Activated CD8-positive, alpha-beta memory T cell treated with anti-CD3 and anti-CD28 coated beads, Interleukin-2, amount 50 U/mL, for 4 hours (primary cell): Measurements from ENCODE around the gene NEK2.
"Not testable (repeated sequence)": the region's sequence is repeated elsewhere in the genome, so short reads cannot be mapped to it uniquely, and the experiment has no call there.

Experiments
- DNase-seq: peaks from one replicate; pipeline ENCODE4 v3.0.0-alpha.2; 2020

NEK2 gene

DNA sequence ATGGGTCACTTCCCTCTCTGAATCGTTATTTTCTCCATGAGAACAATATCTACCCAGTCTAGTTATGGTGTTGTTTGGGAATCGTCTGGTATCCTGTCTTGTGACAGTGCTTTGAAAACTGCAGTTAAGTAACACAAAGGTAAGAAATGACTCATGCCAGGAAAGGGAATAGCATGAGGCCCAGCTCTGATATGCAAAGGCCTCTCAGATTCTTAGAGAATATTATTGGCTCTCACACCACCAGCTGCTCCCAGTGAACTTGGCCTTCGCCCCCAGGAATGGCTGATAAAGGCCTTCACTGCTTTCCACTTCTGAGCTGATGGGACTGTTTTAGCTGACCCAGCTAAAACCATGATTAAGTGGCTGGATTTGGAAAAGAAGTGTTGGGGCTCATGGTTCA lies 27.1 kb downstream of the NEK2 start:
- DNase-seq, result no peak

DNA sequence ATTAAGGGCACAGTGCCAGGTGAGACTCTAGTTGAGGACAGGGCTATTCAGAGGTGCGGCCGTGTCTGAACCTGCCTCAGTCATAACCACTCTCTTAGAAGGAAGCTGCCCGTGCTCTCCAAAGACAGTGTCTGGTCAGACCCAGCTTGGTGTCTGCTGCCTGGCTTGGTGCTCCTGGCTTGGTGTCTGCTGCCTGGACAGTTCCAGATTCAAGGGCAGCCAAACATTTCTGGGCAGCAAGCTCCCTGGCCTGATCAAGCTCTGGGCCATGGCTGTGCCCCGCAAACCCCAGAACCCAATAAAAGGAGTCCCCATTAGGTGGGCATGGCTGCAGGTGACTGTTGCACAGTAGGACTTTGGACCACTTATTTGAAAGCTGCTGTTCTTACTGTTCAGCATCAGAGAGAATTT lies 27.7 kb downstream of the NEK2 start:
- DNase-seq, result no peak

GRCh38 chr1:211646566-211646965 lies 28.9 kb downstream of the NEK2 start:
- DNase-seq, result no peak

- DNase-seq, result not testable (repeated sequence)
These were observed 29.8 kb downstream of the NEK2 start for GRCh38 chr1:211645601-211646000.

DNA sequence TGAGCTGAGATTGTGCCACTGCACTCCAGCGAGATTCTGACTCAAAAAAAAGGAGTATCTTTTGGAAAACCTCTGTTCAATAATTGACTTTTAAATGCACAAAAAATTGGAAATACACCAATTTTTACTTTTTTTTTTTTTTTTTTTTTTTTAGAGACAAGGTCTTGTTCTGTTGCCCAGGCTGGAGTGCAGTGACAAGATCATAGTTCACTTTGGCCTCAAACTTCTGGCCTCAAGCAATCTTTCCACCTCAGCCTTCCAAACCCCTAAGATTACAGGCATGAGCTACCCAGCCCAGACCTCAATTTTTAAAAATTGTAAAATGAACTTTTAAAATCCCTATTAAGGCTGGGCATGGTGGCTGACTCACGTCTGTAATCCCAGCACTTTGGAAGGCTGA lies 30.8 kb downstream of the NEK2 start:
- DNase-seq, result no peak

DNA sequence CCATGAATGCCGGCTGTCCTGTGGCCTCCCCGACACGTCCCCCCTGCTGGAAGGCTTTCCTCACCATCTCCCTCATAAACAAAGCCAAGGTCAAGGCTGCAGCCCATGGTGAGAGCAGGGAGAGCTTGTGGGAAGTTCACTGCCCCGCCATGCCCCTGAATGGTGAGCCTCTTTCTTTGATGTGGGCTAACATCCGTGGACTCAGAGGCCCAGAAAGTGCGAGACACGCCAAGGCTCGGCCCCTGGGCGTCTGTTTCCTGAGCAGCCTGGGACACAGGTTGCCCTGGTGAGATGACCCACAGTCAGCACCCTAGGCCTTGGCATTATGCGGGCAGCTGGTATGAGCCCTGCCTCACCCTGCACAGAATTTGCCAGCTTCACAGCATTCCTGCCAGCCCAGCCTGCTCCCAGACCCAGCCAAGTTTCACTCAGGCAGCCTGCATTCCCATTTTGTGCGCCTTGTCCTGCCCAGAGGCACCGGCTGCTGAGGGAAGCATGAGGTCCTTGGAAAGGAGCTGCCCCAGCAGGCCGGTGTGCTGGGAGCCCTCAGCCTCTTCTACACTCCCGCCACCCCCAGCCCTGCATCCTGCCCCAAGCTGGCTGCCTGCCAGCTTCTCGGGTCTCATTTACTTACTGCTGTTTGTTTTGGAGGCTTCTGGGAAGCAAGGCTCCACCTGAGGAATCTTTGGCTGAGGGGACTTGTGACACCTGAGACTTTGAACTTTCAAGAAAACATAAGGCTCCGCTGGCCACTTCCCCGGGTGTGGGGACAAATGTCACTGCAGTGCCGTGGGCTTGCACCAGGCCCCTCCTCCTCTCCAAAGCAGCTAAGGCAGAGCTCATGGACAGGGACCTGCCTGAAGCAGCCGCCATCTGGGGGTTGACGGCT lies 31.9 kb downstream of the NEK2 start:
- DNase-seq, result no peak

- no peak for DNase-seq
These were observed 32.6 kb downstream of the NEK2 start for GRCh38 chr1:211642870-211643269.

DNA sequence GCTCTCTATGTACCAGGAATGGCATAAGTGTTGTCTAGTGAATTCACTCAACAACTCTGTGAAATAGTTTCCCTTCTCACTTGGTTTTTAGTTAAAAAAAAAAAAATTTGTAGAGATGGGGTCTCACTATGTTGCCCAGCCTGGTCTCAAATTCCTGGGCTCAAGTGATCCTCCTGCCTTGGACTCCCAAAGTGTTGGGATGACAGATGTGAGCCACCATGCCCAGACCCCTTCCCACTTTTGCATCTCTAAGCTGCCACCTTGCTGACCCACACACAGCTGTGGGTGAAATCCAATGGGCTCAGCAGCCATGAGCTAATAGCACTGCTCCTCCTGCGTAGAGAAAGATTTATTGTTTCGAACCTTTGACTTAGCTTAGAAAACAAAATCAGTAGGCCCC lies 33.5 kb downstream of the NEK2 start:
- DNase-seq, result no peak

DNA sequence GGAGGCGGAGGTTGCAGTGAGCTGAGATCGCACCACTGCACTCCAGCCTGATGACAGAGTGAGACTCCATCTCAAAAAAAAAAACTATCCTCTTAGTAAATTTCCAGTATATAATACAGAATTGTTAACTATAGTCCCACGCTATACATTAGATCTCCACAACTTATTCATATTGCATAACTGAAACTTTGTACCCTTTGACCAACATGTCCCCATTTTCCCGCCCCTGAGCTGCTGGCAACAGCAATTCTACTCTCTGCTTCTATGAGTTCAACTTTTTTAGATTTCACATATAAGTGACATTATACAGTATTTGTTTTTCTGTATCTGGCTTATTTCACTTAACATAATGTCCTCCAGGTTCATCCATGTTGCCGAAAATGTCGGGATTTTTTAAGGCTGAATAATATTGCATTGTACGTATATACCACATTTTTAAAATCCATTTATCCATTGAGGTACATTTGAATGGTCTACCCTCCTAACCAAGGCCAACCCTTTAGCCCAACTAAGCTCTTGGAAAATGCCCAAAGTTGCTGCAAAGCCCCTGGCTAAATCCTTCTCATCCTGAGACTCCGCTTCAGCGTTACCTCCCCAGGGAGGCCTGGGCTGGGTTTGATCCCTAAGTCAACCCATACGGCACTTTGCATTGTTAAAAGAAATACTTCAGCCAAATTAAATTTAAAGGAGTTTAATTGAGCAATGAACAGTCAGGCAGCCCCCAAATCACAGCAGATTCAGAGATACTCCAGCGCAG lies 34.2 kb downstream of the NEK2 start:
- no peak for DNase-seq

GRCh38 chr1:211640301-211640630 lies 35.2 kb downstream of the NEK2 start:
- no peak for DNase-seq

DNA sequence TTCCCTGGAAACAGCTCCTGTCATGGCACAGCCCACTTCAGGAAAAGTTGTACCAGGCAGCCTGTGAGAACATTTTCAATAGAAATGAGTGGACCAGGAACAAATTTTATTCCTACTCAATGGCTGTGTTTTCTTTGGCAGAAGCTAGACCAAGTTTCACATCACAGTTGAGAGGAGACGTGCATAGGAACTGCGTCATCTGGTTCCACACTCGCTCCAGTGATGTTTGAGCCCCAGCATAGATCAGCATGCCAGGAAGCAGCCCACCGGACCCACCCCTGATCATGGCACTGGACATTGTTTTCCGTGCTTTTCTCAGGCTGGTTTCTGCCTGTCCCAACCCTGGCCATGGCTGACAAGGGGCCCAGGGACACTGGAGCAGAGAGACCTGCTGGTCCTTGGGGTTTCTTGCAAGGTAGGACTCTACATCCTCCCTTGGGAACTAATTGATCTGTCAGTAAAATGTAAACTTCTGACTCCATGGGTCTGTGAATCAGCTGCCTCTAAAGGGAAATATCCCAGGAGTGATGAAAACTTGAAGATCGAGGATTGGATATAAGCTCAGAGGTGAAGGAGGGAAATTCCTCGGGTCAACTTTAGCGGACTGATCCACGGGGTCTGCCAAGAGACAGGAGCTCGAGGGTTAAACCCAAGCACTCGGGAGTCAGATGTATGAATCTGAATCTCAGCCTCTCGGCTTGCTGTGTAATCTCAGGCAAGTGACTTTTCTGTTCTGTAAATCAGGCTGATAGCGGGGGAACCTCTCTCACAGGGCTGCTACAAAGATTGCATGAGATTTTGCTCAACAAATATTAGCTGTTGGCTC lies 35.7 kb downstream of the NEK2 start:
- no peak for DNase-seq

GRCh38 chr1:211638689-211639101 lies 36.7 kb downstream of the NEK2 start:
- no peak for DNase-seq

DNA sequence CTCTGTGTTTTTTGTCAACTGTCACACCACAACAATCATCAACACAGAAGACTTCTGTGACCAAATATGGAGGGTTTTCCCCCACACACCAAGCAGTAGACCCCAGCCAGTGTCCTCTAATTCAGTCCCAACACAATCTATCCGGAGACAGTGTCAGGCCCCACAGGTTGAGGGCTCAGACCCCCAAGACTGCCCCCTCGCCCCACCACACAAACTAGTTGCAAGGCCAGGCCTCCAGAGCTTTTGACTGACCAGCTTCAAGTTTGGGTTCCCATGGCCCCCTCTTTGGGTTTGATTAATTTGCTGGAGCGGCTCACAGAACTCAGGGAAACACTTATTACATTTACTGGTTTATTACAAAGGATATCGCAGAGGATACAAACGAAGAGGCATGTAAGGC lies 37.2 kb downstream of the NEK2 start:
- no peak for DNase-seq

- DNase-seq, result no peak
These were observed 38.4 kb downstream of the NEK2 start for GRCh38 chr1:211637066-211637465.

GRCh38 chr1:211636575-211637029 lies 38.8 kb downstream of the NEK2 start:
- DNase-seq, result not testable (repeated sequence)

- DNase-seq, result no peak
These were observed 39.7 kb downstream of the NEK2 start for GRCh38 chr1:211635597-211636205.

DNA sequence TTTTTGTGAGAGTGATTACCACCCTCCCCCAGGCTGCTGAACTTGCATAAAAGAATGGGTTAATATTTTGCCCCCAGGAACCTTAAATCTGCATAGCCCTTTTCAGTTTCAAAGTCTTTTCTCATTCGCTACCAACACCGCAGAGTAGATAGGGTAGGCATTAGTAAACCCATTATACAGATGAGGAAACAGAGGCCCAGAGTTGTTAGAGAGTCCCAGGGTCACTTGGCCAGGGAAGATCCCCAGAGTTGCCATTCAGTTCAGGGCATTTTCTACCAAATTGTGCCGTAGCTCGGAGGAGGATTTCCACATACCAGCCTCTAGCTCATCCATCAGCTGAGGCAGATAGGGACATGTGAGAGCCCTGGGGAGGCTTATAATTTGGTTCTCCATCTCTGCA lies 40.5 kb downstream of the NEK2 start:
- no peak for DNase-seq

GRCh38 chr1:211634461-211634860 lies 41.0 kb downstream of the NEK2 start:
- DNase-seq, result no peak

DNA sequence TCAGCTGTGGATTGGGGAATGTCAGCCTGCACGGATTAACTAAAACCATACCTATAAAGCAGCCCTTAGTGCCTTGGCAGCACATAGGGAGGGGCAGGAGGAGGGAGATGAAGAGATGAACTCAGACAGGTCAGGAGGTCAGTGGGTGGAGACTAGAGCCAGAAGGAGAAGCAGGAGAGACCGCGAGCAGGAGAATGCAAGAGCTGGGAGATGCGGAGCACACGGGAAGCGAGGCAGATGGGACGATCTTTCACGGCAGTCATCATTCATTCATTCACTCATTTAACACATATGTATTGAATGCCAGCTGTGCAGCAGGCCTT lies 41.9 kb downstream of the NEK2 start:
- no peak for DNase-seq

DNA sequence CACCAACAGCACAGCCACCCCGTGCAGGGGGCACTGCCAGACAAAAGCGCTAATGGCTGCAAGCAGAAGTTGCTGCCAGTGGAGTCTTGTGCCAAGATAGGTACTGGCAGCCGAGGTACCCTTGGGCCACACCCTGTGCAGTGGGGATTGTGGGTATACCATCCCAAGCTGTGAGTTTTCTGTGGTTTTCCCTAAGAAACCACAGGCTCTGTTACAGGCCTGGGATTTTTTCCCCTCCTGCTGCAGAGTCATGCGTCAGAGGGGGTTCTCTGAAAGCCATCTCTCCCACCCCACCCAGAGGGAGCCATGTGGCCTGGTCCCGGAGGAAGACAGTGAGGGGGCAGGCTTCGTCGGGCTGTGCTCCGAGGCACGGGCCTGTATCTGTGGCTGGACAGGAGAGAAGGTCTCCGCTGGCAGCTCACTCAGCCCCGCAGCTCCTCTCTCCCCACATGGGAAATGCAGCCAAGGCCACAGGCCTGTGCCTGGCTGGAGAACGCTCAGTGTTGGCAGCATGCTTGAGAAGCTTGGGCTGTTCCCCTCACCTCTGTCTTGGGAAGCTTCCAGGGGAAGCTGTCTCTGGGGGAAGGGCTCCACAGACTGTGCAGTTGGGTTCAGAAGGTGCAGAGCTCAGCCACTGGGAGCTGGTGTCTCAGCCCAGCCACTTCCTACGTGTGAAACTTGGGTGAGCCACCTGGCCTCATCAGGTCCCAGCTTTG lies 42.5 kb downstream of the NEK2 start:
- DNase-seq, result no peak

GRCh38 chr1:211632117-211632807 lies 43.2 kb downstream of the NEK2 start:
- no peak for DNase-seq

GRCh38 chr1:211631168-211631567 lies 44.3 kb downstream of the NEK2 start:
- DNase-seq, result no peak
